Heart left ventricle (tissue), 13 donors: ENCODE results near the gene SWAP70.

Experiments used
- CTCF ChIP-seq, 12 donors: fragments of 200-600 bp; sonication (generic) in 4 of 12; IDR thresholded peaks; one replicate each; pipeline versions ENCODE4 v1.5.0 to v1.8.0; 2018 to 2022; ENCODE audit warnings: antibody characterized with exemption in 12 of 12, mild to moderate bottlenecking in 5 of 12
- POLR2A ChIP-seq, 2 donors: fragments of 450-650 bp; IDR thresholded peaks; one replicate each; pipeline ENCODE4 v1.6.1; 2017; ENCODE audit warnings: antibody characterized with exemption in 2 of 2, mild to moderate bottlenecking in 2 of 2, moderate library complexity in 2 of 2
- donor health status: ischemic (EF 13 %, LVEDD 7.1; RV severe dilation, severe dysfunction).
- donor health status: DM: no; HTN: yes; CAD: no.
- donor health status: DM: no; HTN: no; CAD: no.
- donor health status: ischemic (EF 25% LVEDD 6.9; RV normal size, moderate dysfunction).
- donor health status: ischemic (EF 25% LVEDD 5.7; RV mildly dilated, moderate dysfunction).
- donor health status: ischemic (EF 35%, LVEDD 5.7; RV mildly dilated, moderate dysfunction).
- donor health status: nonischemic (EF 11% LVEDD 7.7; RV severe dilation, severe dysfunction).
- donor health status: DM: yes; HTN: yes; CAD: no.
- donor health status: PGD.
- donor health status: ischemic (EF 29% LVEDD 5.4; RV normal size, mild dysfunction).
- donor health status: nonischemic (EF 23%, LVEDD 6.1; RV moderate dilation, normal function).

GRCh38 chr11:9657531-9657930 lies 6.3 kb upstream of the SWAP70 start:
- TF ChIP-seq CTCF (IDR thresholded peaks at IDR 0.05): no peak
- no peak for TF ChIP-seq POLR2A (IDR thresholded peaks at IDR 0.05)
